ENCODE measurements around the gene KRTAP24-1.

GRCh38 chr21:30326390-30326789, 43.6 kb upstream of the KRTAP24-1 start:
- TF ChIP-seq POLR2AphosphoS5 (IDR thresholded peaks at IDR 0.05) (no peak), CTCF (IDR thresholded peaks at IDR 0.05) (no peak), POLR2A (IDR thresholded peaks at IDR 0.05) (no peak)
